NCI-H510A (cell line): ENCODE results near the gene SNX24.
A peak's percentile ranks its signal among the peaks of the same experiment; 100 is the strongest.

Source experiments
- DNase-seq: peaks from one replicate; lab custom pipeline; 2025; lab: John Stamatoyannopoulos, UW

SNX24 gene

DNA sequence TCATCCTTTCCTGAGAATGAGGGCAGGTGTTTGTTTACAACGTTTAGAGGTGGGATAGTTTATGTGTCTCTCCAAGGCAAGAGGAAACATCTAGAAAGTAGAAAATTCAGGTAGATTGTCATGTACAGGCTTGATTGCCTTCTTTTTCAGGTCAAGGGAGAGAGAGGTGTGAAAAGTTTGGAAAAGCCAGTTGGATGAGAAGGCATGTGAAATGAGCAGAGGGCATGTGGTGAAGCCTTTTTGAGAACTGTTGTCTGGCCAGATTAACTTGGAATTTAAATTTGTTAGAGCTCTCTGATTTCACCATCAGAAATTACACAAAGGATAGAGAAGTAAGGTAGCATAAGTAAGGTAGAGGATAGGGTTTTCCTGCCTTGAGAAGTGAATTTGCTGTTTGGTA, 74.6 kb downstream of the SNX24 start:
- DNase-seq: no peak

DNA sequence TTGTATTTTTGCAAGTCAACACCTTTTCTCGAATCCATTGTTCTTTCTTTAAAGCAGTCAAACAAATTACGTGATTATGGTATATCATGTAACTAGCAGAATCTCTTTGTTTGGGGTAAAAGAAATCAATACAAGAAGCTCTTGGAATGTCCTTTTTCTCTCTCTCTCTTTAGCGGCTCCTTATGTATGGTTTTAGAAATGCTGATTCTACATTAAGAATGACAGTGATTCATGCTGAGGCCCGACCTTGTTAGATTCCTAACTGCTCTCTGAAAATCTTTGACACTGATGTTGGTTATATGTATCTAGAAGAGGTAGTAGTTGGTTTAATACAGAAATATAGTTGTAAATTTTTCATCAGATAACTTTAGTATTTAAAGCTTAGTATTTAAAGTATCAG, 76.4 kb downstream of the SNX24 start:
- DNase-seq: no peak

DNA sequence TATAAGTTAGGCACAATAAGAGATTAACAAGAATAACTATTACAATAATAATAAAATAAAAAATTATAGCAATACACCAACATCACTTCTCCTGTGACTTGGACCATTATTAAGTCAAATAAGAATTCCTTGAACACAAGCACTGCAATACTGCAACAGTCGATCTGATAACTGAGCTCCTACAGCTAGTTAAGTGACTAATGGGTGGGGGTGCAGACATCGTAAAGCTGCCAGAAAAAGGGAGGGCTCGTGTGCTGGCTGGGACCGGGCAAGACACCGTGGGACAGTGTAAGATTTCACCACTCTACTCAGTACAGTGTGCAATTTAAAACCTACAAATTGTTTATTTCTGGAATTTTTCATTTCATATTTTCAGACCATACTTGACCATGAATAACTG, 78.8 kb downstream of the SNX24 start:
- no peak for DNase-seq

DNA sequence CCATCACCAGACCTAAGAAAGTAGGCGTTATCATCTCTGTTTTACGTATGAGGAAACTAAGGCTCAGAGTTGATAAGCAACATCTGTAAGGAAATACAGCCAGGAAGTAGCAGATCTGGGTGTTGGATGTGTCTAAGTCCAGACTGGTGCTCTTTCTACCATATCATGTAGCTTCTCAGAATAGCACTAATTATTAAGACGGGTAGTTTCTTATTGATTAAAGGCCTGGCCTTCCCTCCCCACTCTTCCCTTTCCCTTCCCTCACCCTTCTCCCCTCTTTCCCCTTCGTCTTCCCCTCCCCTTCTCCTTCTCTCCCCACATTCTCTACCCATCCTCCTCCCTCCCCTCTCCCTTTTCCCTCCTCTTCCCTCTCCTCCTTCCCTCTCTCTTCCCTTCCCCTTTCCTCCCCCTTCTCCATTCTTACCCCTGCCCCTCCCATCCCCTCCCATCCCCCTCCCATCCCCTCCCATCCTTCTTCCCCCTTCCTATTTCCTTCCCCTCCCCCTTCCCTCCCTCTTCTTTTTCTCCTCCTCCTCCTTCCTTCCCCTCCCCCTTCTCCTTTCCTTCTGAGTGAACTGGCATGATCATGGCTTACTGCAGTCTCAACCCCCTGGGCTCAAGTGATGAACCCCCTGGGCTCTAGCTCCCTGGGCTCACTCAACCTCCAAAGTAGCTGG, 79.4 kb downstream of the SNX24 start:
- DNase-seq: no peak

DNA sequence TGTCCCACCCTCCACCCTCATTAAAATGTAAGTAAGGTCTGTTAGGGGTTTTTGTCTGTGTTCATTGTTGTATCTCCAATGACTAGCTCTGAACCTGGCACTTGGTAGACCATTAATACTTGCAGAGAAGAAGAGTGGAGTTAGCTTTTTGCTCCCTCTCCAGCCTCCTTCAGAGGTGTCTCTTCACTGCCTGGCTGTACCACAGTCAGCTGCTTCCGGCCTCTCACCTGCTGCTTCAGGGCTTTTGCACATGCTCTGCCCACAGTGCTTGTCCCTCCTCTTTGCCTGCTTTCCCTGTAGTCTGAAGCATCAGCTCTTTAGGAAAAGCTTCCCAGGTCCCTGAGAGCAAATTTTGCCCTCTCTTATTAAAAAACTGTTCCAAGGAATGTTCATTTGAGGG, 83.6 kb downstream of the SNX24 start:
- peak; percentile 39 for DNase-seq

DNA sequence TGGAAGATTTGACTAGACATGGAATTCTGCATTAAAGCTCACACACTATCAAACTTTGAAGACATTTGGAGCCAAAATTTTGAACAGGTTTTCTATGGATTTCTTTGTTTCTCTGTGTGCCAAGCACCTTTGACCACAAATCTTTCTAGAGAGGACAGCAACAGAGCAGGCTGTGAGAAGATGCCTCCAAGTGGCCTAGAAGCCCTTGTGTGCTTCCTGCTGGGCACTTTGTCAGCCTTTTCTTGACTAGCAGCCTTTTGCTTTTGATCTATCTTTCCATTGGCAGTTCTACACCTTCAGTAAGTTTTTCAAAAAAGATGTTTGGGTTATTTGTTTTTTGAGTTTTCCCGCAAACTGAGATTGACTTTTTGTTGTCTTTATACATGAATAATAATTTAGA, 84.6 kb downstream of the SNX24 start:
- DNase-seq: no peak

DNA sequence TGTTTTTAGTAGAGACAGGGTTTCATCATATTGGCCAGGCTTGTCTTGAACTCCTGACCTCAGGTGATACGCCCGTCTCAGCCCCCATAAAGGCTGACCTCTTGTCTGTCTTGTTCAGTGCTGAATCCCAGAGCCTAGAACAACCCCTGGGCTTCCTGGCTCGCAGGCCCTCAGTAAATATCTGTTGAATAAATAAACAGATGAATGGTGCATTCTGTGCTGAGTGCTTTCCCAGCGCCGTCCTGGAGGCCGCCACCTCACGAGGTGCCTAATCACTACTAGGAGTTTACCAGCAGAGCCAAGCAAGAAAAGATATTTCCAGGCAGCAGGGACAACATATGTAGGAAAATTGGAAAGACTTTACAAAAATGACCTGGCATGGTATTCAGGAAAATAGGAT, 88.5 kb downstream of the SNX24 start:
- no peak for DNase-seq

DNA sequence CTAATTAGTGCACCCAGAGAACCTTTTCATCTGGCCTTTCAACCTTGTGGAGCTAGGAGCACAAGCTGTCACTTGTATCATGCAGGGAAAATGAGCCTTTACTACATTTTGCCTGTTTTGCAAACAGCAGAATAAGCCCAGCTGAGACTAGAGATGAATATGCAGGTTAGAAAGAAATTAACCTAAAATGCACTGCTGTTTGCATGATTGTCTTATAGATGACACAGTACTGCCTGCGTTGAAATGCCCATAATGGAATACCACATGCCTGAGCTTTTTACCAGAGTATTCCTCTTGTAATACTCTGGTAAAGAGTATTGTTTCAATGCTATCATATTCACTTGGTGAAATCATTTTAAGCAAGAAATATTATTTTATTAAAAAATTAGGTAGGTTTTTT, 90.7 kb downstream of the SNX24 start:
- no peak for DNase-seq

DNA sequence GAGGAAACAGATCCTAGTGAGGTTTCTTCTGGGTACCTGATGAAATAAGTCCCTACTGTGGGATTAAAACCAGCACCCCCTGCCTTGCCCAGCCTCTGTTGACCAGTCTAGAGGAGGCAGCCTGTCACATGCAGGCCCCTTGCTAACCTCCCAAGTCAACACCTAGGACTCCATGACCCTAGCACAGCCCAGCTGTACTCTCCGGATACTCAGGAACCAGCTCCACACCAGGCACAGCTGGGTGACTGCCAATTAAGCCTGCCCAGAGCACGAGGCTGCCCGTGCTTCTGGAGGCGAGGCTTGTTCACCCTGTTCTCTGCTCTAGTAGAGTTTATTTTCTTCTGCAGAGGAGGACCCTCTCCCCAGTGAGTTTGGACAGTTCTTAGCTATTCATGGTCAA, 92.5 kb downstream of the SNX24 start:
- no peak for DNase-seq

DNA sequence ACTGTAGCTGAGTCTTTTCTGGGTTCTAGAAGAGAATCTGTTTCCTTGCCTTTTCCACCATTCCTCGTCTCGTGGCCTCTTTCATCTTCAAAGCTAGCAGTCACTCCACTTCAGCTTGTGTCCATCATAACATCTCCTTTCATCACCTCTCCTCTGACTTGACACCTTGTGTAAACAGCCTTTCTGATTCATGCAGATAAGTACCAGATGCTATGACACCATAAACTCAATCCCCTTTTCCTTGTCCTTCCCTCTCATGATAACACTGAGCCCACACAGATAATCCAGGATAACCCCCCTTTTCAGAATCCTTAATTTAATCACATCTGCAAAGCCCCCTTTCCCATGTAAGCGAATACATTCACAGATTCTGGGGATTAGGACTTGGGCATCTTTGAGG, 95.5 kb downstream of the SNX24 start:
- peak; percentile 31 for DNase-seq

DNA sequence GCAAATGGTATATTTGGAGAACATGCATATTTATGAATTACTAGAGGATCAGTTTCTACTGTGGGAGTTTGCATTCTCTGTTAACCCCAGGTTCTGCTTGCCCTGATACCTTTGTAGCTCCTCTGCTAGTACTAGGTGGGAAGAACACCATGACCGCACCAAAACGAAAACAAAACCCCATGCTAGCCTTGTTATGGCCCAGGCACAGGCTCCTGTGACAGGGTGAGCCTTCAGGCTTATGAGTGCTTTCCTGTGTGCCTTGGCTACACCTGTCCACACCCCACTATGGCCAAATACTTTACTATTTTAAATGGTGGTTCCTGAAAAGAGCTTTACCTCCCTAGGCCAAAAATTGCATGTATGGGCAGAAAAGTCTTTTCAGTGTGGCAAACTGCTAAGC, 96.3 kb downstream of the SNX24 start:
- no peak for DNase-seq

DNA sequence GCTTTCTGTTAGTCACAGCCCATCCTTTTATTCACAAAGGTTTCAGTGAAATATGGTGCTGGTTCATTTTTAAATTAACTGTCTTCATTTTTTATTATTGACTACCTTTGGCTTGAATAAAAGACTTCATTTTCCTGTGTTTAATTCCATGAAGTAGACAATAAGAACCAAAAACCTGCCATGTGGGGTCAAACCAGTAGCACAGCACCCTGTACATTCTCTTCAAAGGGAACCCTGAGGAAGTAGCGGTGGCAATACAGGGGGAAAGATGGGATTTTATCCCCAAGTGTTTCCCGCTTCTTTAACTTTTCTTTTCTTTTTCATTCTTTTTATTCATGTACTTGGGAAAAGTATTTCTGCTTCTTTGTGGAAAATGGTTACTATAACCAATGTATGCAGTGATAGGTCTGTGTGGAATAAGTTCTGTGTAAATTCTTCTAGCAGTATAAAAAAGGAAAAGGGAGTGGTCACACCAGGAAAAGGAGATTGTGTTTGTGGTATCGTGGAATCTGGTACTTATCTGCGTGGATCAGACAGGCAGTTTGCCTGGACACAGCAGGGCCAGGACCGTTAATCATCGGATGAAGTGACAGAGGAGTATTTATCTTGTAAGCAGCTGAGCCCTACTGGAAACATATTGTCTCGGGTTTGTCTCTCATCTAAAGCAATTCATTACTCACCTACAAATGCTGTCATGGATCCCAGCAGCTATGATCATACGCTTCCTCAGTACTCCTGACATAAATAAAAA, 96.9 kb downstream of the SNX24 start:
- peak; percentile 13 for DNase-seq

DNA sequence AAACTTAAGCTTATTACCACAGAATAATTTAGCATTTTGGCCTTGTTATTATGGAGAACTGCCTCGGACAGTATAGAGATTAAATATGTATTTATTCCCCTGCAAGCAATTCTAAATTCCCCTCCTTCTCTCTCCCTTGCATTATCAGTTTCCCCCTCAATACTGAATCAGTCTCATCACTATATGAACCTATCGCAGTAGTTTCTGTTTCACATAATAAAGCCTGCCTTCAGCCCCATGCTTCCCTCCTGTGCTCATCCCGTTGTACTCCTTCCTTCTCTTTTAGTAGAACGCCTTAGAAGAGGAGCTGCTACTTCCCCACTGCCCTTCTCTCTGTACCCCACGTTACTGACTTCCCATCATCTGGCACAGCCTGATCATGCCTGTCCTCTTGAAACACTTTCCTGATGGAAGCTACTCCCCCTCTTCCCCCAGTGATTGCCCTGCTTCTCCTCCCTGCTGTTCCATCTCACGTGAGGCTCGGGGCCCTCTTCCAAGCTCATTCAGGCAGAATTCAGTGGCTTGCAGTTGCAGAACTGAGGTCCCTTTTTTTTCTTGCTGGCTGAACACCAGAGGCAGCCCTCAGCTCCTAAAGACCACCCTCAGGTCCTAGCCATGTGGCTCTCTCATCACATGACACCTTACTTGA, 97.8 kb downstream of the SNX24 start:
- no peak for DNase-seq

DNA sequence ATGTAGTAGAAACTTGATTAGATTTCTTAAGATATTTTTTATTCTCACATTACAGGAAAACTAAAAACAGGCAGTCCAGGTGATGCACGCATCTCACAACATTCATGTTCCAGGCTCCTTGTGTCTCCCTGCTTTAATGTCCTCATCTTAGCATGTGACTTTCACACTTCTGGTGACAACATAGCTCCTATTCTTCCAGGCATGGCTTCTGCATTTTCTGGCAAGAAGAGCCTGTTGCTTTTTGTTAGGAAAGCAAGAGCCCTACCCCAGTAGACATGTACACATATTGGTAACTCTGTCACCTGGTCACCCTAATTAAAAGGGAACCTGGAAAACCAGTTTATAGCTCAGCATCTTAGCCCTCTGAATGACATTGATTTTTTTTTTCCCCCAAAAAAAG, 98.6 kb downstream of the SNX24 start:
- no peak for DNase-seq

DNA sequence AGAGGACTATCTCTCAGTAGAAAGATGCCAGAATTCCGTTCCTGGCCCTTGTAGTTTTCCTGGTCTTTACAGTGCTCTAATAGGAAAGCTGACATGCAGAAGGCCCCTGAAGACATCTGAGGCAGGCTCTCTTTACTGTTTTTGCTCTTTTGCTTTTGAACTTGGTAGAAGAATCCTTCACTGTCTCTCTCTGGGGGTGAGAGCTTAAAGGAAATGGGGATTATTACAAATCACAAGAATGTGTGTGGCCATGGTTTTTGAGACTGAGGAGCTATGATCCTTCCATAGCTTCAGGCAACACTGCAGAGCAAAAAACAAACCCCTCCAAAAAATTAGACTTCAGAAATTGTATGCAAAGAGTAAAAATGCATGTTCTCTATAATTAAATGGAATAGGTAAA, 102.0 kb downstream of the SNX24 start:
- DNase-seq: no peak

DNA sequence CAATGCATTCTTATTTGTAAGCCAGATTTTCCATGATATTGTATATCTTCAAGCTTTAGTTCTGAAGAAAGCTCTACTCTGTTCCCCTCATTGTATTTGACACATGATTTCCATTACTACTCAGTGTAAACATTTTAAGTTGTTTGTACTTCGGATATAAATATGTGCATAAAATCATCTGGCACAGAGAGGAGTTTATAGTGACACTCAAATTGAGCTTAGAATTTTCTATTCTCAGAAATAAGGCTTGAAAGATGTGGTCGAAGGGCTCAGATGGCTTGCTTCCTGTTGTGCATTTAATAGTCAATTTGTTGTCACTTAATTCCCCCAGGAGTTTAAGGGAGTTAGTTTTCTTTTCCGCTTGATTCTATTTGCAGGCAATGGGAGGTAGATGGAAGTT, 102.4 kb downstream of the SNX24 start:
- no peak for DNase-seq

DNA sequence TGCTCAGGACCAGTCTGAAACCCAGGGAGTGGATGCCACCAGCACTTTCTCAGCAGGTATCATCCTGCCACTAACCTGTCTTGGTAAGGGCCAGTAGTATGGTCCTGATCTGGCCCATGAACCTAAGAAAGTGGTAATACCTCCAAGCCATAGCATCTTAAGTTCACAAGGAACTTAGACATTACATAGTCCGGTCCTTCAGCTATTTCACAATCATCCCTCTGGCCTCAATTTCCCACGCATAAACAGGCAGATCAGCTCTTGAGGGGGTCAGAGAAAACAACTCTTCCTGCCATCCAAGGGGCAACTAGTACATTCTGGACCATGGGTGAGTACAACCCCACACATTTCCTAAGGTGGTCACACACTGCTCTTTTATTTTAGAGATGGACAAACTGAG, 102.9 kb downstream of the SNX24 start:
- no peak for DNase-seq

DNA sequence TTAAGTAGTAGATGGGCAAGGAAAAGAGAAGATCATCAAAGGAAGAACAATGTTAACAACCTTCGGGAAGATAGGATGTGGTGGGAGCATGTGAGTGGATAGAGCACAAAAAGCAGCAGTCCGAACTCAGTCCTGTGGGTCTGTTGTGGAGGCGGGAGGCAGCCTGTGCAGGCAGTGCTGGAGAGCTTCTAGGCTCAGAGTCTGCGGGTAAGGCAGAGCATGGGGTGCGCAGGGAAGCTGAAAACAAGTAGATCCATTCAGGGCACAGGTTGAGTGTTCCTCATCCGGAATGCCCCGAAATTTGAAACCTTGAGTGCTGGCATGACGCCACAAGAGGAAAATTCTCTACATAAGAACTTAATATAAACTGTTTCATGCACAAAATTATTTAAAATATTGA, 106.2 kb downstream of the SNX24 start:
- DNase-seq: no peak

DNA sequence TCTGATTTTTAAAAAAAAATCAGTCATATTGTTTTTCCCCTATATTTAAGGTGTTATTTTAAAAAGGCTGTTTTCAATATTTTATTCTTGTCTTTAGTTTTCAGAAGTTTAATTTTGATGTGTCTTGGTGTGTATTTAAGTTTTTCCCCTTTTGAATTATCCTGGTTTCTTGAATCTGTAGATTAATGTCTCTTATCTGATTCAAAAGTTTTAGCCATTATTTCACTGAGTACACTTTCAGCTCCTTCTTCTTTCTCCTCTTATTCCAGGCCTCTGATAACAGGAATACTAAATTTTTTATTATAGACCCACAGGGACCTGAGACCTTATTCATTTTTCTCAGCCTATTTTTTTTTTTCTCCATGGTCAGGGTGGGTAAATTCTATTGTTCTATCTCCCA, 109.3 kb downstream of the SNX24 start:
- no peak for DNase-seq

DNA sequence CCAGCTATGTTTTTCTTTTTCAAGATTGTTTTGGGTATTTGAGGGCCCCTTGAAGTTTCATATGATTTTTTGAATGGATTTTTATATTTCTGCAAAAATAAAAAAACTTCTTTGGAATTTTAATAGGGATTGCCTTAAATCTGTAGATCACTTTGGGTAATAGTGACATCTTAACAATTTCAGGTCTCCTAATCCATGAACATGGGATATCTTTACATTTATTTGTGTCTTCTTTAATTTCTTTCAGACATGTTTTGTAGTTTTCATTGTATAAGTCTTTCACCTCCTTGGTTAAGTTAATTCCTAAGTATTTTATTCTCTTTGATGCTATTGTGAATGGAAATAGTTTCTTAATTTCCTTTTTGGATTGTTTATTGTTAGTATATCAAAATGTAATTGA, 112.0 kb downstream of the SNX24 start:
- no peak for DNase-seq

DNA sequence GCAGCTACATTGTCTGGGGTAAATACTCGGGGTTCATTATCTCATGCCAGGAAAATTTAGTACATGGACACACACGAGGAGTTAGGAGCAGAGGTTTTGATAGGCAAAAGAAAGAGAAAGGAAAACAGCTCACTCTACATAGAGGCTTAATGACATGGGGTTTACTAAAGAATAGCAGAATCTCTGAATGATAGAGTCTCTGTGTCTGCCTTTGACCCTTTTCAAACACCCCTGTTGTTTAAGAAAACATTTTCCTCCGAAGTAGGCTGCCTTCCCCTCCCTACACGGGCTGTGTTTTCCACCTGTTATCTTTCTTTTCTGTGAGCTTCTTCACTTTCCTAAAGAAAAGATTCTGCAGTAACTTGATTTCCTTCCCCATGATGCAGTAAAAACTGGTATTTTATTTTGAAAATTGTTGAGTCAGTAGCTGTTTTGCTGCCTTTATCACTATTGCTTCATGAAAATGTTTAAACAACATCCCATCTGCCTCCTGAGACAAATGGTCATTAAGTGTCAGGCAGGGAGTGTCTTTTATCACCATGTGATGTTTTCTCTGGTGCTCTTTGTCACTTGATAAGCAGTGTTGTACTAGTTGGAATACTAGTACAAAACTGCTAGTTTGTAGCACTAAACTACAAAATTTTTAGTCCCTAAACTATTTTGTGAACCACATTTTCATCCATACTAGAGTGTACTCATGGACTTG, 114.5 kb downstream of the SNX24 start:
- DNase-seq: no peak

DNA sequence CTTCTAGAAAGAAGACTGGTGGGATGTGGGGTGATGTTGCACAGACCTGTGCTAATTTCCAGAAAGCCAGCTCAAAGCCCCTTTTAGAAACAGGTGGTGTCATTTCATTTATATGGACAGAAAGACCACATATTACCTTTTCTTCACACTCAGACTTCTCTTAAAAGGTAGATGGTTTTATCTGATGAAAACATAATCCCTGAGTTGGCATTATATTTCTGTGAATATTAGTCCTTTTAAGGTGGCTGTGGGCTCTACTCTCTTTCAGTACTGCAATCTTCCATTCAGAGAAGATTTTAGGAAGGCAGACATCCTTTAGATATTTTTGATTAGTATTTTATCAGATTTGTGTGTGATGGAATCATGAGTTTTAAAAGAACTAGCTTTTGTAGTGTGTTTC, 117.9 kb downstream of the SNX24 start:
- DNase-seq: no peak

DNA sequence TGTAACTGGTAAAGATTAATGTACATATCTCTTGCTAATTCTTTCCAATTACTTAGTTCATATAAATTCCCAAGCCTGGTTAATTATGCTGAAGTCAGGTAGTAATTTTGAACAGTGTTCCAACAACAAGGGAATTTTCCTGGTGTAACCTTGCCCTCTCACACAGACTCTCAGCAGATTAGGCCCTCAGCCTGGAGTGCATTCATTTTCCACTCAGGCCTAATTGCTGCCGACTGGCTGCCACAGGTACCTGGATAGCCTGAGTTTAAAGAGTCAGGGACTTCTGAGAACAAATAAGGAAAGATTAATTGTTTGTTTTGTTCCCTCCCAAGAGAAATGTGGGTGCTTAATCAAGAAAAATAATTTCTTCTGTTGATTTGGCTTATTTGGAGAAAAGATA, 119.7 kb downstream of the SNX24 start:
- no peak for DNase-seq
